Measurements from ENCODE around the gene PRR5.
"Not testable (repeated sequence)": the region's sequence is repeated elsewhere in the genome, so short reads cannot be mapped to it uniquely, and the experiment has no call there.

The PRR5 gene

GRCh38 chr22:44701824-44702478, at the start of gene PRR5:
PRR5 (plus strand) TSS chr22:44702204; CDS start chr22:44702475, 271 bp downstream.
- peak within 1 kb of the TSS; percentile 56 for H3K4me3 ChIP-seq (ENCODE audit: low read depth, low read length)
- no peak for DNase-seq (ENCODE audit: low read depth)
- TF ChIP-seq CTCF (IDR thresholded peaks at IDR 0.05; ENCODE audit: control insufficient read depth, extremely low read depth, insufficient read depth): no peak

GRCh38 chr22:44652866-44653265, 49.1 kb upstream of the PRR5 start:
- H3K4me3 ChIP-seq (ENCODE audit: low read depth, low read length); DNase-seq (ENCODE audit: low read depth): not testable (repeated sequence)

GRCh38 chr22:44658311-44658953, 43.6 kb upstream of the PRR5 start:
- H3K4me3 ChIP-seq (ENCODE audit: low read depth, low read length): no peak overlapping the region
- DNase-seq (ENCODE audit: low read depth): no peak
- TF ChIP-seq CTCF (IDR thresholded peaks at IDR 0.05; ENCODE audit: control insufficient read depth, extremely low read depth, insufficient read depth): no peak

- H3K4me3 ChIP-seq (ENCODE audit: low read depth, low read length): no peak overlapping the region
- no peak for DNase-seq (ENCODE audit: low read depth)
- TF ChIP-seq CTCF (IDR thresholded peaks at IDR 0.05; ENCODE audit: control insufficient read depth, extremely low read depth, insufficient read depth): no peak
Measured at GRCh38 chr22:44659140-44659539, 42.9 kb upstream of the PRR5 start.

GRCh38 chr22:44660051-44660830, 41.8 kb upstream of the PRR5 start:
- TF ChIP-seq CTCF (IDR thresholded peaks at IDR 0.05; ENCODE audit: control insufficient read depth, extremely low read depth, insufficient read depth): no peak

GRCh38 chr22:44661070-44661469, 40.9 kb upstream of the PRR5 start:
- no peak for DNase-seq (ENCODE audit: low read depth)
- no peak overlapping the region for H3K4me3 ChIP-seq (ENCODE audit: low read depth, low read length)
- no peak for TF ChIP-seq CTCF (IDR thresholded peaks at IDR 0.05; ENCODE audit: control insufficient read depth, extremely low read depth, insufficient read depth)

More at GRCh38 chr22:44660051-44660830, 41.8 kb upstream of the PRR5 start:
- DNase-seq (ENCODE audit: low read depth): no peak
- no peak overlapping the region for H3K4me3 ChIP-seq (ENCODE audit: low read depth, low read length)

Measured in LNCaP clone FGC (cell line).